ENCODE measurements around the gene CTU2.

CTU2 gene

GRCh38 chr16:88714420-88715302 lies 8.4 kb downstream of the CTU2 start:
- no peak for DNase-seq (ENCODE audit: low read depth)

- DNase-seq (ENCODE audit: low read depth) = no peak
These were observed 9.2 kb downstream of the CTU2 start for GRCh38 chr16:88715312-88716190.

- DNase-seq (ENCODE audit: low read depth) = no peak
These were observed 9.9 kb downstream of the CTU2 start for GRCh38 chr16:88716201-88716600.

- DNase-seq (ENCODE audit: low read depth) = no peak
These were observed 10.3 kb downstream of the CTU2 start for GRCh38 chr16:88716601-88717001.

GRCh38 chr16:88718178-88718577 lies 11.9 kb downstream of the CTU2 start:
- no peak for DNase-seq (ENCODE audit: low read depth)

- no peak for DNase-seq (ENCODE audit: low read depth)
These were observed 13.1 kb downstream of the CTU2 start for GRCh38 chr16:88719267-88719932.

GRCh38 chr16:88719933-88720296 lies 13.6 kb downstream of the CTU2 start:
- DNase-seq (ENCODE audit: low read depth) = no peak

- DNase-seq (ENCODE audit: low read depth) = no peak
These were observed 14.2 kb downstream of the CTU2 start for GRCh38 chr16:88720396-88720970.

GRCh38 chr16:88721236-88721635 lies 14.9 kb downstream of the CTU2 start:
- DNase-seq (ENCODE audit: low read depth) = no peak

GRCh38 chr16:88721815-88722755 lies 15.8 kb downstream of the CTU2 start:
- DNase-seq (ENCODE audit: low read depth) = no peak

GRCh38 chr16:88722784-88723506 lies 16.6 kb downstream of the CTU2 start:
- DNase-seq (ENCODE audit: low read depth) = no peak

- DNase-seq (ENCODE audit: low read depth) = no peak
These were observed 17.2 kb downstream of the CTU2 start for GRCh38 chr16:88723507-88723887.

GRCh38 chr16:88723911-88724310 lies 17.6 kb downstream of the CTU2 start:
- DNase-seq (ENCODE audit: low read depth) = no peak

- DNase-seq (ENCODE audit: low read depth) = no peak
These were observed 18.7 kb downstream of the CTU2 start for GRCh38 chr16:88724855-88725555.

GRCh38 chr16:88725609-88726407 lies 19.5 kb downstream of the CTU2 start:
- no peak for DNase-seq (ENCODE audit: low read depth)

GRCh38 chr16:88726408-88726749 lies 20.1 kb downstream of the CTU2 start:
- DNase-seq (ENCODE audit: low read depth) = no peak

GRCh38 chr16:88726981-88727380 lies 20.7 kb downstream of the CTU2 start:
- DNase-seq (ENCODE audit: low read depth) = no peak

GRCh38 chr16:88727871-88728270 lies 21.6 kb downstream of the CTU2 start:
- DNase-seq (ENCODE audit: low read depth) = no peak

Data from stimulated activated CD8-positive, alpha-beta memory T cell treated with anti-CD3 and anti-CD28 coated beads, Interleukin-12 subunit alpha, Interleukin-12 subunit beta, amount 100 ng/mL, for 4 hours (primary cell).